Glutamatergic neuron (in vitro differentiated cells): ENCODE measurements around the gene CTU2. TPM values are rescaled to one million over a fixed set of nuclear protein-coding genes. Genes with fewer than 3 reads are reported as not detected.

Experiments
- DNase-seq: peaks from one replicate; pipeline ENCODE4 v3.0.0; 2022
- H3K27ac Mint-ChIP-seq: one replicate; pipeline ENCODE4 v1.8.0; 2020; ENCODE audit warnings: mild to moderate bottlenecking, mixed read lengths, inconsistent platforms; ENCODE audit not compliant: unreplicated experiment
- H3K27me3 Mint-ChIP-seq: one replicate; pipeline ENCODE4 v1.8.0; 2020; ENCODE audit warnings: mild to moderate bottlenecking, moderate library complexity, mixed read lengths, inconsistent platforms; ENCODE audit not compliant: unreplicated experiment
- H3K36me3 Mint-ChIP-seq: one replicate; pipeline ENCODE4 v1.8.0; 2020; ENCODE audit warnings: mild to moderate bottlenecking, mixed read lengths, inconsistent platforms; ENCODE audit not compliant: unreplicated experiment
- H3K4me1 Mint-ChIP-seq: one replicate; pipeline ENCODE4 v1.8.0; 2020; ENCODE audit warnings: mild to moderate bottlenecking, low read depth, mixed read lengths, inconsistent platforms; ENCODE audit not compliant: unreplicated experiment
- H3K4me3 Mint-ChIP-seq: one replicate; pipeline ENCODE4 v1.8.0; 2020; ENCODE audit warnings: mild to moderate bottlenecking, mixed read lengths, inconsistent platforms; ENCODE audit not compliant: unreplicated experiment
- H3K9me3 Mint-ChIP-seq: one replicate; pipeline ENCODE4 v1.8.0; 2020; ENCODE audit warnings: mild to moderate bottlenecking, moderate library complexity, mixed read lengths, inconsistent platforms; ENCODE audit not compliant: unreplicated experiment
- CTCF ChIP-seq: fragments of 200-600 bp; sonication (generic); IDR thresholded peaks from one replicate; pipeline ENCODE4 v1.5.0; 2021; ENCODE audit not compliant: partially characterized antibody, unreplicated experiment
- total RNA-seq: library from RNA; stranded (reverse); fragmentation: NEBNext Ultra II Directional; extraction: Animal tissue kit (Norgen Biotek cat#: 25700); gene quantifications from one replicate; pipeline ENCODE4 v1.2.1, GENCODE V29; 2021; ENCODE audit not compliant: unreplicated experiment

CTU2 gene
- total RNA-seq, 1 donor from 2014 or later: 32.4 TPM

GRCh38 chr16:88716201-88716600, 9.9 kb downstream of the CTU2 start:
- no peaks in the 10 kb centered on the region for H3K4me1 Mint-ChIP-seq
- no peak for TF ChIP-seq CTCF
- H3K9me3 Mint-ChIP-seq: no peaks in the 10 kb centered on the region
- no peaks in the 10 kb centered on the region for H3K27me3 Mint-ChIP-seq
- no peak for DNase-seq
- H3K36me3 Mint-ChIP-seq: peaks cover 4% of the 10 kb centered on the region
- no peak overlapping the region for H3K4me3 Mint-ChIP-seq
- no peak overlapping the region for H3K27ac Mint-ChIP-seq

- H3K36me3 Mint-ChIP-seq: peaks cover 4% of the 10 kb centered on the region
- H3K9me3 Mint-ChIP-seq: no peaks in the 10 kb centered on the region
- H3K4me3 Mint-ChIP-seq: no peak overlapping the region
- no peak for DNase-seq
- TF ChIP-seq CTCF: no peak
- no peaks in the 10 kb centered on the region for H3K4me1 Mint-ChIP-seq
- no peak overlapping the region for H3K27ac Mint-ChIP-seq
- no peaks in the 10 kb centered on the region for H3K27me3 Mint-ChIP-seq
These were observed 10.3 kb downstream of the CTU2 start for GRCh38 chr16:88716601-88717001.

GRCh38 chr16:88718178-88718577, 11.9 kb downstream of the CTU2 start:
- no peak for TF ChIP-seq CTCF
- H3K4me3 Mint-ChIP-seq: no peak overlapping the region
- no peak for DNase-seq
- H3K9me3 Mint-ChIP-seq: no peaks in the 10 kb centered on the region
- no peak overlapping the region for H3K27ac Mint-ChIP-seq
- H3K4me1 Mint-ChIP-seq: no peaks in the 10 kb centered on the region
- peaks cover 4% of the 10 kb centered on the region for H3K36me3 Mint-ChIP-seq
- H3K27me3 Mint-ChIP-seq: no peaks in the 10 kb centered on the region

DNA sequence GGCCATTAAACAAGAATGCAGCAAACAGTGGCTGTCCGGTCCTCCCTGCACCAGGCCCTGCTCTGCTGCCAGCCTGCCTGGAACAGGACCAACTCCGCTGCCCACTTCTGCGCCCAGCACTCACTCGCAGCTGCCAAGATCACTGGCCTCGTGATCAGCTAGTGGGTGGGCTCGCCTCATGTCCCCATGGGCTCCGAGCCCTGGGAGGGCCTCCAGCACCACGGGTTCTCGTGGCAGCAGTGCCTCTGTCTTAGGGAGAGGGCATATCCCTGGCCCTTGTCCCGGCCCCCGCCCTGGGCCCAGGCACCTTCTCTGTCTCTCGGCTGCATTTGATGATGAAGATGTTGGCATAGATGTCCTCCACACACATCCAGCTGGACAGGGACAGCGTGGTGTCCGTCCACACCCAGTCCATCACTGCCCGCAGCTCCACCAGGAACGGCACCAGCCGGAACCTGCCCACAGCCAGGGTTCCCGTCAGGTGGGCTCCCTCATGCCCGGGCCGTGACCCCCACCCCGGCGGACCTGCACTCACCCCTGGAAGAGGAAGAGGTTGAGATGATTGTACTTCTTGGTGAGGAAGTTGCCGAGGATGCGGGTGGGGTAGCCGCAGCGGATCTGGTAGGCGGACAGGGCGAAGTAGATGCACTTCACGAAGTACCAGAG, 13.1 kb downstream of the CTU2 start:
- peaks cover 4% of the 10 kb centered on the region for H3K36me3 Mint-ChIP-seq
- H3K27ac Mint-ChIP-seq: no peak overlapping the region
- H3K9me3 Mint-ChIP-seq: no peaks in the 10 kb centered on the region
- H3K27me3 Mint-ChIP-seq: no peaks in the 10 kb centered on the region
- DNase-seq: no peak
- no peak overlapping the region for H3K4me3 Mint-ChIP-seq
- no peak for TF ChIP-seq CTCF
- H3K4me1 Mint-ChIP-seq: no peaks in the 10 kb centered on the region

DNA sequence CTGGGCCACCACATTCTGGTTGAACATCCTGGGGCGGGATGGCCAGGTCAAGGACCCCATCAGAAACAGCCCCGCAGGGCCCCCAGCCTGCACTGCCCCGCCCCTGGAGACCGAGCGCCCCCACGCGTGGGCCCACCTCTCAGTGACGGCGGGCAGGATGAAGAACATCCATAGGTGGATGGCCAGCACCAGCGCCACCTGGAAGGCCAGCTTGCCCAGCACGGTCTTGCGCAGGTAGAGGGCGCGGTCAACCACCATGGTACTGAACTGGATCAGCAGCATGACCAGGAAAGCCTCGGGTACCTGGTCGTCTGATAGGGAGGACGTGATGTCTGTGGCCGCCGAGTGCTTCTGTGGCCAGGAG, 13.6 kb downstream of the CTU2 start:
- no peak overlapping the region for H3K4me3 Mint-ChIP-seq
- no peak overlapping the region for H3K27ac Mint-ChIP-seq
- TF ChIP-seq CTCF: no peak
- H3K36me3 Mint-ChIP-seq: peaks cover 4% of the 10 kb centered on the region
- no peaks in the 10 kb centered on the region for H3K9me3 Mint-ChIP-seq
- no peak for DNase-seq
- no peaks in the 10 kb centered on the region for H3K4me1 Mint-ChIP-seq
- H3K27me3 Mint-ChIP-seq: no peaks in the 10 kb centered on the region
